ENCODE measurements around the gene RNASE4. TPM values are rescaled to one million over a fixed set of nuclear protein-coding genes. Genes with fewer than 3 reads are reported as not detected.

RNASE4 gene
- total RNA-seq, 1 experiment from 2014 or later = 5.9 TPM

GRCh38 chr14:20690848-20691640 lies 6.7 kb downstream of the RNASE4 start:
- Histone ChIP-seq H2AFZ (ENCODE audit: low read length) (peak overlapping the region; percentile 78), H3K9ac (ENCODE audit: low read length) (no peak overlapping the region), H3K27me3 (ENCODE audit: low read length) (no peaks in the 10 kb centered on the region), H3K4me2 (ENCODE audit: low read length) (peak overlapping the region; percentile 75), H3K9me2 (replicated peaks; ENCODE audit: low read length) (no peaks in the 10 kb centered on the region), H3K36me3 (ENCODE audit: low read depth, low read length) (no peaks in the 10 kb centered on the region), H3K4me1 (ENCODE audit: insufficient read depth, low read length) (no peaks in the 10 kb centered on the region), H4K20me1 (ENCODE audit: low read length) (no peaks in the 10 kb centered on the region), H3K9me3 (ENCODE audit: low read length) (no peaks in the 10 kb centered on the region), H3K4me3 (ENCODE audit: low read length) (peak overlapping the region; percentile 55), H3F3A (ENCODE audit: low read length, unreplicated experiment) (no peaks in the 10 kb centered on the region), H3K79me2 (ENCODE audit: low read length) (no peaks in the 10 kb centered on the region), H3K27ac (ENCODE audit: low read length) (no peak overlapping the region)
- ChIA-PET CTCF (interaction anchor here (0.5 to 1.4 kb wide), 13 partner anchors 9 to 348 kb away, joined by 3 to 10 read pairs (median 3); no protein-coding TSS in a partner anchor), POLR2A (ENCODE audit: unreplicated experiment) (no interaction called here)
- DNase-seq (peak; percentile 86), ATAC-seq (peak; percentile 89)
- TF ChIP-seq EZH2phosphoT487 (IDR thresholded peaks at IDR 0.05; ENCODE audit: borderline replicate concordance, low read length) = no peak
- TF ChIP-seq EZH2 (IDR thresholded peaks at IDR 0.05; ENCODE audit: low read length, unreplicated experiment) = no peak
- TF ChIP-seq CTCF (conservative IDR thresholded peaks at IDR 0.05; ENCODE audit: low read depth, low read length) = peak; percentile 92
- intact Hi-C loops (cut with micrococcal nuclease) = loop anchor here (1.0 to 2.0 kb wide), 5 partner anchors 28 to 160 kb away; no protein-coding TSS in a partner anchor
- no TSS peak for BruUV-seq (replicated peaks)

DNA sequence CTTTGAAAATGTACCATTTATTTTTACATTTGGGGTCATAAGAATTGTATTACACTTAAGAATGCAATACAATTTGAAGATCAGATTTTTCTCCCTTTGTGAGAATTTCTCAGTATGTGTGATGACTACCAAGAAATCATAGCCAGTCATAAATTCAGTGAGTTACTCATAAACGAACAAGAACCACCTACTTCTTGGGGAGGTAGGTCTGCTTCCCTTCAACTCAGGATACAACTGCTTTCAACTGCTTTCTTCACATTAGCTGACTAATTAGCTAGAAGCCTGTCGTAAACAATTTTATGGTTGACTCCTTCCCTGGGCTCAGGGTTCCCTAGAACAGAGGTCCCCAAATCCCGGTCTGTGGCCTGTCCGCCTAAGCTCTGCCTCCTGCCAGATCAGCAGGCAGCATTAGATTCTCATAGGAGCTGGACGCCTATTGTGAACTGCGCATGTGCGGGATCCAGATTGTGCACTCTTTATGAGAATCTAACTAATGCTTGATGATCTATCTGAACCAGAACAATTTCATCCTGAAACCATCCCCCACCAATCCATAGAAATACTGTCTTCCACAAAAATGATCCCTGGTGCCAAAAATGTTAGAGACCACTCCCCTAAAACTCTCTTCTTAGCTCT lies 7.9 kb downstream of the RNASE4 start:
- DNase-seq (no peak), ATAC-seq (no peak)
- no peaks in the 10 kb centered on the region for H3F3A ChIP-seq (ENCODE audit: low read length, unreplicated experiment)
- H3K4me3 ChIP-seq (ENCODE audit: low read length) = no peak overlapping the region
- no peak overlapping the region for H3K27ac ChIP-seq (ENCODE audit: low read length)
- H3K9me3 ChIP-seq (ENCODE audit: low read length) = no peaks in the 10 kb centered on the region
- H3K27me3 ChIP-seq (ENCODE audit: low read length) = no peaks in the 10 kb centered on the region
- ChIA-PET POLR2A (ENCODE audit: unreplicated experiment) (no interaction called here), CTCF (no interaction called here)
- no peak overlapping the region for H3K4me2 ChIP-seq (ENCODE audit: low read length)
- intact Hi-C loops (cut with micrococcal nuclease) = no loop called here
- H2AFZ ChIP-seq (ENCODE audit: low read length) = no peak overlapping the region
- no peaks in the 10 kb centered on the region for H3K9me2 ChIP-seq (replicated peaks; ENCODE audit: low read length)
- H4K20me1 ChIP-seq (ENCODE audit: low read length) = no peaks in the 10 kb centered on the region
- no peak overlapping the region for H3K9ac ChIP-seq (ENCODE audit: low read length)
- H3K79me2 ChIP-seq (ENCODE audit: low read length) = no peaks in the 10 kb centered on the region
- no peaks in the 10 kb centered on the region for H3K36me3 ChIP-seq (ENCODE audit: low read depth, low read length)
- BruUV-seq (replicated peaks) = no TSS peak
- peaks cover 3% of the 10 kb centered on the region for H3K4me1 ChIP-seq (ENCODE audit: insufficient read depth, low read length)
- TF ChIP-seq CTCF (conservative IDR thresholded peaks at IDR 0.05; ENCODE audit: low read depth, low read length) = no peak
- no peak for TF ChIP-seq EZH2phosphoT487 (IDR thresholded peaks at IDR 0.05; ENCODE audit: borderline replicate concordance, low read length)
- no peak for TF ChIP-seq EZH2 (IDR thresholded peaks at IDR 0.05; ENCODE audit: low read length, unreplicated experiment)

DNA sequence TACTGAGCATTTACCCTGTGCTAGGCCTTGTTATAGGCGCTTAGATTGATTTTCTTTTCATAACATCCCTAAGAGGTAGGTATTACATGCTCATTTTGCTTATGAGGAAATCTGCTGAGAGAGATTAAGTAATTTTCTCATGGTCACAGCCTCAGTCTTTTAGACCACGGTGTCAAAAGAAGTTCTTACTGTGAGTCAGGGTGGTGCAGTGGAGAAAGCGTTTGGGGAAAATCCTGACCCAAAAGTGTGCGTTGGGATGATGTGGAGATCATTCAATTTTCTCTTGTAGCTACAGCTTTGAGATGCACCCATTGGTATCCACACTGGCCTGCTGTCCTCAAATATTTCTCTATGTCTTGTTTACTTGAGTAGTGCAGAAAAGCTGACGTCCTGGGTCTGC lies 12.4 kb downstream of the RNASE4 start:
- intact Hi-C loops (cut with micrococcal nuclease) = loop anchor here (1.0 to 5.0 kb wide), 4 partner anchors 159 to 346 kb away; partner anchors contain the start of gene RNASE7
- H3K9me2 ChIP-seq (replicated peaks; ENCODE audit: low read length) = no peaks in the 10 kb centered on the region
- H3K4me1 ChIP-seq (ENCODE audit: insufficient read depth, low read length) = peaks cover 7% of the 10 kb centered on the region
- no peak for DNase-seq
- no peak overlapping the region for H3K9ac ChIP-seq (ENCODE audit: low read length)
- H3K4me2 ChIP-seq (ENCODE audit: low read length) = no peak overlapping the region
- no peak overlapping the region for H3K4me3 ChIP-seq (ENCODE audit: low read length)
- no peak overlapping the region for H3K27ac ChIP-seq (ENCODE audit: low read length)
- no peaks in the 10 kb centered on the region for H3K9me3 ChIP-seq (ENCODE audit: low read length)
- TF ChIP-seq EZH2phosphoT487 (IDR thresholded peaks at IDR 0.05; ENCODE audit: borderline replicate concordance, low read length) (no peak), EZH2 (IDR thresholded peaks at IDR 0.05; ENCODE audit: low read length, unreplicated experiment) (no peak), CTCF (conservative IDR thresholded peaks at IDR 0.05; ENCODE audit: low read depth, low read length) (no peak)
- H2AFZ ChIP-seq (ENCODE audit: low read length) = no peak overlapping the region
- CTCF ChIA-PET = no interaction called here
- no peaks in the 10 kb centered on the region for H3K79me2 ChIP-seq (ENCODE audit: low read length)
- BruUV-seq (replicated peaks) = no TSS peak
- no peak for ATAC-seq
- H3K36me3 ChIP-seq (ENCODE audit: low read depth, low read length) = no peaks in the 10 kb centered on the region
- H3F3A ChIP-seq (ENCODE audit: low read length, unreplicated experiment) = no peaks in the 10 kb centered on the region
- POLR2A ChIA-PET (ENCODE audit: unreplicated experiment) = no interaction called here
- H4K20me1 ChIP-seq (ENCODE audit: low read length) = no peaks in the 10 kb centered on the region
- no peaks in the 10 kb centered on the region for H3K27me3 ChIP-seq (ENCODE audit: low read length)

Measured in PC-3 (cell line).